Muscle of back (tissue), 11 donors: Measurements from ENCODE around the gene RCHY1. TPM values are rescaled to one million over a fixed set of nuclear protein-coding genes. Genes with fewer than 3 reads are reported as not detected.
A peak's percentile ranks its signal among the peaks of the same experiment; 100 is the strongest.
"Not testable (repeated sequence)": the region's sequence is repeated elsewhere in the genome, so short reads cannot be mapped to it uniquely, and the experiment has no call there.

ENCODE experiments used
- DNase-seq, 3 donors: peaks; one replicate each; pipeline versions ENCODE4 v3.0.0 to v3.0.0-alpha.2; 2013
- polyA plus RNA-seq, 10 donors: library from polyadenylated mRNA; unstranded; fragments of 120-200 nt; gene quantifications; one replicate each; pipeline ENCODE4 v1.2.1, GENCODE V29; 2013; ENCODE audit not compliant: insufficient read length in 10 of 10

Gene RCHY1
- polyA plus RNA-seq, 10 donors, result 24.3 to 33.7 (median 29.7) TPM

GRCh38 chr4:75525086-75525485, 10.9 kb upstream of the RCHY1 start:
- DNase-seq, result no peak

DNA sequence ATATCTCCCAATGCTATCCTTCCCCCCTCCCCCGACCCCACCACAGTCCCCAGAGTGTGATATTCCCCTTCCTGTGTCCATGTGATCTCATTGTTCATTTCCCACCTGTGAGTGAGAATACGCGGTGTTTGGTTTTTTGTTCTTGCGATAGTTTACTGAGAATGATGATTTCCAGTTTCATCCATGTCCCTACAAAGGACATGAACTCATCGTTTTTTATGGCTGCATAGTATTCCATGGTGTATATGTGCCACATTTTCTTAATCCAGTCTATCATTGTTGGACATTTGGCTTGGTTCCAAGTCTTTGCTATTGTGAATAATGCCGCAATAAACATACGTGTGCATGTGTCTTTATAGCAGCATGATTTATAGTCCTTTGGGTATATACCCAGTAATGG, 5.2 kb upstream of the RCHY1 start:
- not testable (repeated sequence) for DNase-seq

- no peak for DNase-seq
Observed at GRCh38 chr4:75516144-75516543, 1.9 kb upstream of the RCHY1 start.

DNA sequence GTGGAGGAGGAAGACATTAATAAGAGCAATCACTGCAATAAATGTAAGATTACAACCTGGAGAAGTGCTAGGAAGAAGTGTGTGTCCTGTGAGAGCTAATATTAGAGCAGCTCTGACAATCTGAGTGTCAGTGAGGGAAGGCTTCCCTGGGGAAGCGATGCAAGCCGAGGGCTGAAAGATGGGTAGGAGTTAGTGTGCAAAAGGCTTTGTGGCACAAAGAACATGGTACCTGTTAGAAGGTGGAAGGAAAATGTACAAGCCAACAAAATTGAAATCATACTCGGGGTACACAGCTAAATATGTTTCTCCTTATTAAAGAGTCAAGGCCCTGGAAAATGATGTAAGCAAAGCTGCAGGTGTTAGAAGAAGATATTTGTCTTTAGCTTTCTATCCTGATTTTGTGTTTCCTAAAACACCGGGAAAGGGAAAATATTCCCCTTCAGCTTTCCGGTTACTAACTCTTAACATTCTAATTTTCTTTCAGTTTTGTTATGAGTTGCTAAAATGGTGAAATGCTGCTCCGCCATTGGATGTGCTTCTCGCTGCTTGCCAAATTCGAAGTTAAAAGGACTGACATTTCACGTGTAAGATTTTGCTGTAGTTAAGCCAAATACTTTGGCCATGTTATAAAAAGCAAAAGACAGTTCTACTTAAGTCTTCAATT, 878 bp upstream of the RCHY1 start:
- DNase-seq, result no peak

GRCh38 chr4:75513526-75514130, 575 bp downstream of the RCHY1 start:
- peak in 2 of 3 donors; percentile 32 to 70 for DNase-seq

- peak in 2 of 3 donors; percentile 6 to 36 for DNase-seq
Observed at GRCh38 chr4:75512386-75513211, 1.6 kb downstream of the RCHY1 start.

- peak in 1 of 3 donors; percentile 11 for DNase-seq
Observed at GRCh38 chr4:75511841-75512240, 2.4 kb downstream of the RCHY1 start.

DNA sequence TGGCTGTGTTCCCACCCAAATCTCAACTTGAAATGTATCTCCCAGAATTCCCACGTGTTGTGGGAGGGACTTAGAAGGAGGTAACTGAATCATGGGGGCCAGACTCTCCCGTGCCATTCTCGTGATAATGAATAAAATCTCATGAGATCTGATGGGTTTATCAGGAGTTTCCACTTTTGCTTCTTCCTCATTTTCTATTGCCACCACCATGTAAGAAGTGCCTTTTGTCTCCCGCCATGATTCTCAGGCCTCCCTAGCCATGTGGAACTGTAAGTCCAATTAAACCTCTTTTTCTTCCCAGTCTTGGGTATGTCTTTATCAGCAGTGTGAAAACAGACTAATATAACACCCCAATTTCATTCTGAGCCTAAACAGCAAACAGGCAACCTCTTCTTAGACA, 4.6 kb downstream of the RCHY1 start:
- not testable (repeated sequence) for DNase-seq

- DNase-seq, result no peak
Observed at GRCh38 chr4:75505630-75506029, 8.6 kb downstream of the RCHY1 start.

DNA sequence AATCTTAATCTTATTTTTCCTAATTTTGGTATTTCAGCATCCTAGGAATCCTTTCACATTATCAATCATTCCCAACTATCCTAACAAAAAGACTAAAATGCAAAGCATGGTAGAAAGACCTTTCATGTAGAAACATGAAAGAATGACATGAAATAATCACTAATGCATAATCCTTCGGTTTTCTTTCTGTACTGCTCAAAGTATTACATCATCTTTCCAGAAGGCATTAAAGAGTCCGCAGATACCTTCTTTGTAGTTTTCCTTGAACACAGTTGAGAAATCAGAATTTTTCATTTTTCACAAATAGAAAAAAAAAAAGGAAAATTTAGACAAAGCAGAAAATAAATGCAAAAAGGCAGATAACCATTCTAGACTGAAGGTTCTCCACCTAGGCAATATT, 11.5 kb downstream of the RCHY1 start:
- no peak for DNase-seq

- no peak for DNase-seq
Observed at GRCh38 chr4:75499900-75500299, 14.3 kb downstream of the RCHY1 start.

DNA sequence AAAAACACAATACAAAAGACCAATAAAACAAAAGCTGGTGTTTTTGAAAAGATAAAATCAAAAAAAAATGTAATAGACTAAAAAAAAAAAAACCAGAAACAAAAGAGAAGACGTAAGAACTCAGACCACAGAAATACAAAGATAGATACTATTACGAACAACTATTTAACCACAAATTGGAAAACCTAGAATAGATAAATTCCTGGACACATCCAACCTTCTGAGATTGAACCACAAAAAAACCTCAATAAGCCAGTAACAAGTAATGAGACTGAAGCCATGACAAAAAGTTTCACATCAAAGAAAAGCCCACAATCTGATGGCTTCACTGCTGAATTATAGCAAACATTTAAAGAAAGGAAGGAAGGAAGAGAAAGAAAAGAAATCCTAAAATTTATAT, 16.2 kb downstream of the RCHY1 start:
- DNase-seq, result no peak

- DNase-seq, result no peak
Observed at GRCh38 chr4:75497133-75497532, 17.1 kb downstream of the RCHY1 start.

DNA sequence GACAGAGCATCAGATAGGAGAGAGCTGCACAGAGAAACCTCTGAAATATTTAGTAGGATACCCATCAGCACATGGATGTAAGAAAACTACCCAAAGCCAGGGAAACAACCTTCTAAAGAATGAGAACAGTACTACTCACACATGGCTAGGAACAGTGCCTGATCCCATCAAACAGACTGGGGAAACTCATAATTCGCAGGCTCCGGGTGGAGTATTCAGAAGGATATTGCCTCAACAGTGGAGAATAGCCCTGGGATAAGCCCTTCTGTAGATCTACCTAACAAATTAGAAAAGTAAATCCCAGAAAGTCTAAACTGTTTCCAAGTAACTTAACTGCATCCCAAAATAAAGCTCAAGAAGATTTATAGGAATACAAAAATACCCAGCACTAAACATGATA, 17.8 kb downstream of the RCHY1 start:
- no peak for DNase-seq

GRCh38 chr4:75495476-75495875, 18.7 kb downstream of the RCHY1 start:
- DNase-seq, result no peak

DNA sequence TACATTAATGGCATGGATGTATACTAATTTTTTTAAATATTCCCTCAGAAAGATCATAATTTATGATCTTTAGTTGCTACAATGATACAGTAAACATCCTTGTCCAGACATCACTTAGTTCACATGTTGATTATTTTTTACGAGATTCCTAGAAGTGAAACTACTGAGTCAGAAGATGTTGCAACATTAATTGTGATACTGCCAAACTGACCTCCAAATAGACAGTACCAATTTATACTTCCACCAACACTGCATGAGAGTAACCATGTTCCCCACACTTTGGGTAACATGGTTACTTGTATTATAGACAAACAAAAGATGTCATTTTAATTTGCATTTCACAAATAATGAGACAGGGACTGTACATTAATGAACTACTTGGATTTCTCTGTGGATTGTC, 19.6 kb downstream of the RCHY1 start:
- DNase-seq, result peak in 1 of 3 donors; percentile 13

DNA sequence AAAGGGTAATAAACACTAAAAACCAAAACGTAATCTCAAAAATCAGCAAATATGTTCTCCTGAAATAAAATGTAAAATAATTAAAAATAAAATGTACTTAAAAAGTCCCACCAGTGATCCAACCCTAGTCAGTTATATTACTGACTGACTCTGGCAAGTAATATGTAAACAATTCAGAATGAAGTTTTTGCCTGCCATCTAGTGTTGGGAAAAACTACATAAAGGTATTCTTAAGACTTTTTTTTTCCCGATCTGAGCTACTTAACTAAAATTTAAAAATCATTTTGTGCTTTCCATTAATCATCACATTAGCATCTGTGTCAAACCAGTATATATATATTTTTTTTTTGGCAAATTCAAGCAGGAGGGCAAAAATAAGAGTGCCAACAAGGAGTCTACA, 24.0 kb downstream of the RCHY1 start:
- DNase-seq, result peak in 2 of 3 donors; percentile 23 to 51

GRCh38 chr4:75484190-75484589, 30.0 kb downstream of the RCHY1 start:
- DNase-seq, result peak in 1 of 3 donors; percentile 9

- no peak for DNase-seq
Observed at GRCh38 chr4:75477201-75477600, 37.0 kb downstream of the RCHY1 start.

DNA sequence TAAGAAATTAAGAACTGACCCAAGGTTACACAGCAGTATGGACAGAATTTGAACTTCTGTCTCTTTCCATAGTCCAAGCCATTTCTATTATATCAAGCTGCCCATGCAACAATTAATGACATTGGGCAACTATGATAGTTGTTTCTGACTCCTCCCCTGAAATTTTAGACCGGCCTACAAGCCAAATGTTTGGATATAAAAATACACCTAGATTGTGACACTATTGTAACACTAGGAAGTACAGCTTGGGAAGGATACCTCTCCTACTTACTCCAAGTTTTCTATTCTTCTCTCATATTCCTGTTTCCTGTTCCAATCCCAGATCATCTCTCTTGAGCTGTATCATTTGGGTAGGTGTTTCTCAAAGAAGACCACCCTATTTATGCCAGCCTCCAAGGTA, 43.5 kb downstream of the RCHY1 start:
- no peak for DNase-seq

- no peak for DNase-seq
Observed at GRCh38 chr4:75469896-75470295, 44.3 kb downstream of the RCHY1 start.

GRCh38 chr4:75457365-75457764, 56.8 kb downstream of the RCHY1 start:
- DNase-seq, result no peak

DNA sequence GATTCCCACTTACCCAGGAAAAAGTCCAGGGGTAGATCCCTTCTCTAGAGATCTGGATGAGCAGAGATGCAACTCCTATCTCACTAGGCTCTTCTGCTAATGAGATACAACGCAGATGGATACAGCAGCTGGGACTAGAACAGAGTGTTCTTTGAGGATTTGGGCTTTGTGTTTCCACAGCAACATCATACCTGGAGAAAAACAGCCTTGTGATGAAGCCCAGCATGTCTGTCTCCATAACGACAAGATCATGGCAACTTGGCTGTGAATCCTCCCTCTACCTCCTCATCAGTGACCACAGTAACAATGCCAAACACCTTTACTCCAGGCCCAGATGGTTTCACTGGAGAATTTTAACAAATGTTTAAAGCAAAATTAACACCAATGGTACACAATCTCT, 80.1 kb downstream of the RCHY1 start:
- no peak for DNase-seq
